CD14-positive monocyte (primary cell): ENCODE results near the gene CUBN. TPM values are rescaled to one million over a fixed set of nuclear protein-coding genes. Genes with fewer than 3 reads are reported as not detected.

Experiments used
- DNase-seq, 3 donors: peaks; one replicate each; pipeline ENCODE4 v3.0.0-alpha.2; 2011 to 2022
- H2AFZ ChIP-seq: 2 replicates; pipeline ENCODE4 v1.6.0; 2012; ENCODE audit warnings: mild to moderate bottlenecking, low read depth, low read length, inconsistent platforms; ENCODE audit not compliant: insufficient read depth, poor library complexity, severe bottlenecking
- H3K27ac ChIP-seq, 2 donors: 1 replicate in 1 of 2; 2 replicates in 1 of 2; pipeline ENCODE4 v1.5.1; 2012 to 2013; ENCODE audit warnings: low read length in 2 of 2, control low read depth in 1 of 2, inconsistent platforms in 1 of 2, low read depth in 1 of 2, mild to moderate bottlenecking in 1 of 2
- H3K27me3 ChIP-seq, 2 donors: one replicate each; pipeline versions ENCODE4 v1.6.0 to v1.6.1; 2011 to 2013; ENCODE audit warnings: low read length in 2 of 2; ENCODE audit not compliant: control insufficient read depth in 2 of 2, insufficient read depth in 2 of 2
- H3K36me3 ChIP-seq, 2 donors: replicated peaks in 1 of 2; 1 replicate in 1 of 2; 2 replicates in 1 of 2; pipeline versions ENCODE4 v1.5.1 to v1.6.1; 2012 to 2013; ENCODE audit warnings: low read length in 2 of 2, control low read depth in 1 of 2, inconsistent platforms in 1 of 2, mild to moderate bottlenecking in 1 of 2; ENCODE audit not compliant: insufficient read depth in 2 of 2, control insufficient read depth in 1 of 2
- H3K4me1 ChIP-seq, 2 donors: 1 replicate in 1 of 2; 2 replicates in 1 of 2; pipeline versions ENCODE4 v1.5.1 to v1.6.1; 2012 to 2013; ENCODE audit warnings: low read length in 2 of 2, control low read depth in 1 of 2, inconsistent platforms in 1 of 2, mild to moderate bottlenecking in 1 of 2, moderate library complexity in 1 of 2; ENCODE audit not compliant: insufficient read depth in 2 of 2, control insufficient read depth in 1 of 2
- H3K4me2 ChIP-seq: replicated peaks from 2 replicates; pipeline ENCODE3; 2012; ENCODE audit warnings: low read length, moderate library complexity, mild to moderate bottlenecking; ENCODE audit not compliant: poor library complexity, severe bottlenecking; ENCODE audit errors: extremely low read depth
- H3K4me3 ChIP-seq, 3 experiments: fragments of 200-600 bp in 1 of 3; sonication (generic) in 1 of 3; replicated peaks in 1 of 3; 1 replicate in 2 of 3; 2 replicates in 1 of 3; pipeline ENCODE4 v1.5.1; 2011 to 2013; ENCODE audit warnings: low read length in 3 of 3, mild to moderate bottlenecking in 3 of 3, control low read depth in 2 of 3, low read depth in 2 of 3, inconsistent platforms in 1 of 3, moderate library complexity in 1 of 3
- H3K79me2 ChIP-seq: 2 replicates; pipeline ENCODE4 v1.6.0; 2012; ENCODE audit warnings: mild to moderate bottlenecking, control low read depth, inconsistent platforms, low read length, moderate library complexity; ENCODE audit not compliant: insufficient read depth
- H3K9ac ChIP-seq: 2 replicates; pipeline ENCODE4 v1.6.0; 2017; ENCODE audit warnings: low read length, mild to moderate bottlenecking; ENCODE audit not compliant: insufficient read depth, poor library complexity, severe bottlenecking
- H3K9me3 ChIP-seq, 2 donors: replicated peaks in 1 of 2; 1 replicate in 1 of 2; 2 replicates in 1 of 2; pipeline versions ENCODE4 v1.5.1 to v1.6.1; 2012 to 2013; ENCODE audit warnings: low read length in 2 of 2, control low read depth in 1 of 2; ENCODE audit not compliant: control insufficient read depth in 1 of 2, insufficient read depth in 1 of 2
- H4K20me1 ChIP-seq: 2 replicates; pipeline ENCODE4 v1.6.0; 2012; ENCODE audit warnings: mild to moderate bottlenecking, low read length, control low read depth, moderate library complexity; ENCODE audit not compliant: insufficient read depth
- H3K27ac Mint-ChIP-seq, 7 donors: one replicate each; pipeline ENCODE4 v1.8.0; 2020; ENCODE audit warnings: mild to moderate bottlenecking in 7 of 7, mixed read lengths in 7 of 7, moderate library complexity in 6 of 7, inconsistent platforms in 2 of 7
- H3K27me3 Mint-ChIP-seq, 3 donors: one replicate each; pipeline ENCODE4 v1.8.0; 2021 to 2022; ENCODE audit warnings: low read depth in 3 of 3, mild to moderate bottlenecking in 3 of 3, mixed read lengths in 3 of 3, moderate library complexity in 3 of 3, inconsistent platforms in 1 of 3
- H3K36me3 Mint-ChIP-seq, 2 donors: one replicate each; pipeline ENCODE4 v1.8.0; 2020; ENCODE audit warnings: mixed read lengths in 2 of 2, inconsistent platforms in 1 of 2, mild to moderate bottlenecking in 1 of 2
- H3K4me1 Mint-ChIP-seq: one replicate; pipeline ENCODE4 v1.8.0; 2020; ENCODE audit warnings: mild to moderate bottlenecking, mixed read lengths
- H3K4me3 Mint-ChIP-seq, 2 donors: one replicate each; pipeline ENCODE4 v1.8.0; 2020; ENCODE audit warnings: mild to moderate bottlenecking in 2 of 2, mixed read lengths in 2 of 2, moderate library complexity in 1 of 2
- H3K9me3 Mint-ChIP-seq, 7 donors: one replicate each; pipeline ENCODE4 v1.8.0; 2020 to 2022; ENCODE audit warnings: mixed read lengths in 7 of 7, mild to moderate bottlenecking in 6 of 7, moderate library complexity in 6 of 7, inconsistent platforms in 2 of 7
- CTCF ChIP-seq: fragments of 200-600 bp; IDR thresholded peaks from one replicate; pipeline ENCODE4 v1.8.0; 2022; ENCODE audit warnings: antibody characterized with exemption, mild to moderate bottlenecking
- WGBS: methylation state at CpG from one replicate; pipeline ENCODE4 v1.1.5; 2013; ENCODE audit warnings: missing lambda C conversion rate; ENCODE audit not compliant: insufficient coverage; 5-methylcytosine and 5-hydroxymethylcytosine counted together
- intact Hi-C, 2 donors: fragments of 100-400 bp; cut with micrococcal nuclease; formaldehyde crosslinking; loops; one replicate each; pipeline versions ENCODE4 v1.15.0 to v1.15.1; 2023
- polyA plus RNA-seq, 3 donors: library from polyadenylated mRNA; depleted of rRNA in 1 of 3; unstranded in 2 of 3; stranded (reverse) in 1 of 3; fragments of 300-500 nt in 2 of 3; fragments of >200 nt in 1 of 3; fragmentation: Illumina TruSeq in 2 of 3; gene quantifications; 1 replicate in 2 of 3; 2 replicates in 1 of 3; pipeline ENCODE4 v1.2.3, GENCODE V29; 2012 to 2021

Gene CUBN
- polyA plus RNA-seq, 3 donors: 0.95 TPM; not detected in 2

GRCh38 chr10:16904049-16904448 lies 225.6 kb downstream of the CUBN start:
- intact Hi-C loops: loop anchor here in 1 of 2 donors (10.0 kb wide), 1 partner anchor 331 kb away; no protein-coding TSS in a partner anchor

GRCh38 chr10:16902606-16903005 lies 227.0 kb downstream of the CUBN start:
- no peak overlapping the region for H3K4me3 Mint-ChIP-seq
- TF ChIP-seq CTCF: no peak
- intact Hi-C loops: loop anchor here in 1 of 2 donors (10.0 kb wide), 1 partner anchor 332 kb away; no protein-coding TSS in a partner anchor

More at GRCh38 chr10:16904049-16904448, 225.6 kb downstream of the CUBN start:
- Mint-ChIP-seq H3K4me3 (no peak overlapping the region), H3K9me3 (peaks cover 0 to 9% (median 2%) of the 10 kb centered on the region in 7 donors), H3K4me1 (peaks cover 19% of the 10 kb centered on the region), H3K36me3 (peaks cover 0 to 3% of the 10 kb centered on the region in 2 donors), H3K27me3 (no peaks in the 10 kb centered on the region), H3K27ac (no peak overlapping the region)
- H4K20me1 ChIP-seq: no peaks in the 10 kb centered on the region
- TF ChIP-seq CTCF: no peak
- no peaks in the 10 kb centered on the region for H3K36me3 ChIP-seq
- no peaks in the 10 kb centered on the region for H3K27me3 ChIP-seq
- H3K4me3 ChIP-seq: no peak overlapping the region
- H3K27ac ChIP-seq: no peak overlapping the region
- no peak overlapping the region for H2AFZ ChIP-seq
- H3K9me3 ChIP-seq: no peaks in the 10 kb centered on the region
- no peaks in the 10 kb centered on the region for H3K79me2 ChIP-seq
- peaks cover 8 to 12% of the 10 kb centered on the region in 2 donors for H3K4me1 ChIP-seq
- no peak overlapping the region for H3K4me2 ChIP-seq
- DNase-seq: no peak
- no peak overlapping the region for H3K9ac ChIP-seq

More at GRCh38 chr10:16902606-16903005, 227.0 kb downstream of the CUBN start:
- Histone ChIP-seq H2AFZ (no peak overlapping the region), H3K27ac (no peak overlapping the region), H3K4me1 (peaks cover 8 to 12% of the 10 kb centered on the region in 2 donors), H3K9ac (no peak overlapping the region), H3K4me2 (no peak overlapping the region), H3K4me3 (no peak overlapping the region), H3K9me3 (no peaks in the 10 kb centered on the region), H3K27me3 (no peaks in the 10 kb centered on the region), H3K36me3 (no peaks in the 10 kb centered on the region), H4K20me1 (no peaks in the 10 kb centered on the region), H3K79me2 (no peaks in the 10 kb centered on the region)
- no peak for DNase-seq
- H3K36me3 Mint-ChIP-seq: peaks cover 0 to 3% of the 10 kb centered on the region in 2 donors
- peak overlapping the region in 3 of 7 donors; percentile 18 to 75 (median 43) for H3K27ac Mint-ChIP-seq
- peaks cover 16% of the 10 kb centered on the region for H3K4me1 Mint-ChIP-seq
- H3K9me3 Mint-ChIP-seq: peaks cover 0 to 10% (median 2%) of the 10 kb centered on the region in 7 donors
- WGBS: 100% methylated on average over 1 of the region's 1 CpG
- H3K27me3 Mint-ChIP-seq: no peaks in the 10 kb centered on the region
